Measurements from ENCODE around the gene DNER. TPM values are rescaled to one million over a fixed set of nuclear protein-coding genes. Genes with fewer than 3 reads are reported as not detected.
A peak's percentile ranks its signal among the peaks of the same experiment; 100 is the strongest.

The DNER gene
- total RNA-seq, 1 experiment from 2014 or later: 8.4 TPM

DNA sequence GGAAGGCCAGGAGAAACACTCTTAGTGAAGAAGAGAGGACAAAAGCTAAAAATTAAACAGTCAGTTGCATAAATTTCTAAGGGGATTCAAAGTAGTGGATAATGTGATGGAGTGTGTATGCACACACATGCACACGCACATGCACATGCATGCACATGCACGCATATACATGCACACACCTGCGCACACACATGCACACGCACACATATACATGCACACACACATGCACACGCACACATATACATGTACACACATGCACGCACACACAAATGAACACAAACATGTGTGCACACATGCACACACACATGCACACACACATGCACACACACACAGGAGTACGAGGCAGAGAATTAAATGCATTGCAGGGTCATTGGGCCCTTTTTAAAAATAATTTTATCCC, 117.6 kb downstream of the DNER start:
- ChIA-PET POLR2A (ENCODE audit: low non-redundant PET) (no interaction called here), CTCF (no interaction called here)
- TF ChIP-seq EZH2 (IDR thresholded peaks at IDR 0.05; ENCODE audit: borderline replicate concordance, low read depth, low read length, poor library complexity, severe bottlenecking) (no peak), CTCF (conservative IDR thresholded peaks at IDR 0.05; ENCODE audit: low read depth, low read length) (no peak)
- intact Hi-C loops (cut with micrococcal nuclease; ENCODE audit: unreplicated experiment): no loop called here
- no peaks in the 10 kb centered on the region for H3K36me3 ChIP-seq (ENCODE audit: insufficient read depth, low read length, poor library complexity, severe bottlenecking)
- no peaks in the 10 kb centered on the region for H3K9me3 ChIP-seq (ENCODE audit: low read depth, low read length, poor library complexity, severe bottlenecking)
- no peaks in the 10 kb centered on the region for H3K27me3 ChIP-seq (replicated peaks; ENCODE audit: insufficient read depth, low read depth, low read length, poor library complexity)
- no peak overlapping the region for H3K27ac ChIP-seq (ENCODE audit: low read depth, low read length, poor library complexity, severe bottlenecking)
- DNase-seq (ENCODE audit: low spot score): no peak
- no peaks in the 10 kb centered on the region for H3K4me1 ChIP-seq (ENCODE audit: insufficient read depth, low read length, poor library complexity, severe bottlenecking)
- H3K4me3 ChIP-seq (ENCODE audit: low read depth, low read length, poor library complexity, severe bottlenecking): no peak overlapping the region
- BruUV-seq (replicated peaks): no TSS peak

DNA sequence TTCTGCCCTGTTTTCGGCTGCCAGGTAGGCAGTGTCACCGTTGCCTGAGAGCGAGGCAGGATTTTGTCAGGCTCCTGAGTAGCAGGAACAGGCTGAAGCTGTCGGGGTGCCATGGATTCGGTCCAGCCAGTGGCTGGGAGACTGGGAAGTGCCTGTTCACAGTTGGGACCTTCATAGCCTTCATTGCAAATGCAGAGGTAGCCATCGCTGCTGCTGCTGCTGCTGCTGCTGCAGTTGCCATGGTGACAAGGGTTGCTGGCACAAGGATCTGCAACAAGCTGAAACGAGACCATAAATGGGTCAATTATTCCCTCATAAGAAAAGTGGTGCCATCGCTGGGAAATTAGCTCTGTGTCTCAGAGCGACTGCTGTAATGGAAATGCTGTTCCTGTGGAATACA, 122.7 kb downstream of the DNER start:
- Histone ChIP-seq H3K27ac (ENCODE audit: low read depth, low read length, poor library complexity, severe bottlenecking) (no peak overlapping the region), H3K4me1 (ENCODE audit: insufficient read depth, low read length, poor library complexity, severe bottlenecking) (no peaks in the 10 kb centered on the region), H3K27me3 (replicated peaks; ENCODE audit: insufficient read depth, low read depth, low read length, poor library complexity) (no peaks in the 10 kb centered on the region), H3K4me3 (ENCODE audit: low read depth, low read length, poor library complexity, severe bottlenecking) (no peak overlapping the region), H3K9me3 (ENCODE audit: low read depth, low read length, poor library complexity, severe bottlenecking) (no peaks in the 10 kb centered on the region), H3K36me3 (ENCODE audit: insufficient read depth, low read length, poor library complexity, severe bottlenecking) (no peaks in the 10 kb centered on the region)
- POLR2A ChIA-PET (ENCODE audit: low non-redundant PET): interaction anchor here (0.6 kb wide), 1 partner anchor 13 kb away, joined by 6 read pairs; no protein-coding TSS in a partner anchor
- CTCF ChIA-PET: interaction anchor here (0.8 kb wide), 1 partner anchor 158 kb away, joined by 3 read pairs; no protein-coding TSS in a partner anchor
- no peak for DNase-seq (ENCODE audit: low spot score)
- intact Hi-C loops (cut with micrococcal nuclease; ENCODE audit: unreplicated experiment): no loop called here
- no peak for TF ChIP-seq EZH2 (IDR thresholded peaks at IDR 0.05; ENCODE audit: borderline replicate concordance, low read depth, low read length, poor library complexity, severe bottlenecking)
- TF ChIP-seq CTCF (conservative IDR thresholded peaks at IDR 0.05; ENCODE audit: low read depth, low read length): no peak
- no TSS peak for BruUV-seq (replicated peaks)

- H3K4me3 ChIP-seq (ENCODE audit: low read depth, low read length, poor library complexity, severe bottlenecking): no peak overlapping the region
- H3K36me3 ChIP-seq (ENCODE audit: insufficient read depth, low read length, poor library complexity, severe bottlenecking): no peaks in the 10 kb centered on the region
- intact Hi-C loops (cut with micrococcal nuclease; ENCODE audit: unreplicated experiment): loop anchor here (2.0 to 5.0 kb wide), 6 partner anchors 156 to 1696 kb away; partner anchors contain the start of gene PID1
- H3K4me1 ChIP-seq (ENCODE audit: insufficient read depth, low read length, poor library complexity, severe bottlenecking): no peaks in the 10 kb centered on the region
- peak; percentile 78 for DNase-seq (ENCODE audit: low spot score)
- ChIA-PET POLR2A (ENCODE audit: low non-redundant PET) (no interaction called here), CTCF (interaction anchor here (0.6 to 1.8 kb wide), 6 partner anchors 143 to 1800 kb away, joined by 3 to 12 read pairs (median 3); no protein-coding TSS in a partner anchor)
- no peaks in the 10 kb centered on the region for H3K9me3 ChIP-seq (ENCODE audit: low read depth, low read length, poor library complexity, severe bottlenecking)
- no peak overlapping the region for H3K27ac ChIP-seq (ENCODE audit: low read depth, low read length, poor library complexity, severe bottlenecking)
- H3K27me3 ChIP-seq (replicated peaks; ENCODE audit: insufficient read depth, low read depth, low read length, poor library complexity): no peaks in the 10 kb centered on the region
- BruUV-seq (replicated peaks): no TSS peak
- TF ChIP-seq EZH2 (IDR thresholded peaks at IDR 0.05; ENCODE audit: borderline replicate concordance, low read depth, low read length, poor library complexity, severe bottlenecking) (no peak), CTCF (conservative IDR thresholded peaks at IDR 0.05; ENCODE audit: low read depth, low read length) (peak; percentile 86)
Observed at GRCh38 chr2:229586746-229587705, 127.3 kb downstream of the DNER start.
